22Rv1 (cell line): ENCODE data around the gene CGAS.
"Not testable (repeated sequence)": the region's sequence is repeated elsewhere in the genome, so short reads cannot be mapped to it uniquely, and the experiment has no call there.

Source experiments
- H3K27ac ChIP-seq: fragments of 450-650 bp; 2 replicates; pipeline ENCODE4 v1.5.1; 2017
- ZFX ChIP-seq: fragments of 450-650 bp; IDR thresholded peaks from 2 replicates; pipeline ENCODE4 v1.6.1; 2017; ENCODE audit warnings: antibody characterized with exemption, borderline replicate concordance
- TF ChIP-seq, protein P1 (sequence below): fragments of 450-650 bp; IDR thresholded peaks from 2 replicates; pipeline ENCODE4 v1.5.1; 2017; ENCODE audit warnings: mild to moderate bottlenecking

Gene CGAS

DNA sequence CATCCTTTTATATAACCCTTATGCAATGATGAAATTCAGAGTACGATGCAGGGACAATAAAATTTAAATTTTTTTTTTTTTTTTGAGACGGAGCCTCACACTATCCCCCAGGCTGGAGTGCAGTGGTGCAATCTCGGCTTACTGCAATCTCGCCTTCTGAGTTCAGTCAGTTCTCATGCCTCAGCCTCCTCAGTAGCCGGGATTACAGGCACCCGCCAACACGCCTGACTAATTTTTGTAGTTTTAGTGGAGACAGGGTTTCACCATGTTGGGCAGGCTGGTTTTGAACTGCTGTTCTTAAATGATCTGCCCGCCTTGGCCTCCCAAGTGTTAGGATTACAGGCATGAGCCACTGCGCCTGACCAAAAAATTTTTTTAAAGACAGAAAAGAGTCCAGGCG is 24.6 kb upstream of the CGAS start:
- TF ChIP-seq, protein P1, sequence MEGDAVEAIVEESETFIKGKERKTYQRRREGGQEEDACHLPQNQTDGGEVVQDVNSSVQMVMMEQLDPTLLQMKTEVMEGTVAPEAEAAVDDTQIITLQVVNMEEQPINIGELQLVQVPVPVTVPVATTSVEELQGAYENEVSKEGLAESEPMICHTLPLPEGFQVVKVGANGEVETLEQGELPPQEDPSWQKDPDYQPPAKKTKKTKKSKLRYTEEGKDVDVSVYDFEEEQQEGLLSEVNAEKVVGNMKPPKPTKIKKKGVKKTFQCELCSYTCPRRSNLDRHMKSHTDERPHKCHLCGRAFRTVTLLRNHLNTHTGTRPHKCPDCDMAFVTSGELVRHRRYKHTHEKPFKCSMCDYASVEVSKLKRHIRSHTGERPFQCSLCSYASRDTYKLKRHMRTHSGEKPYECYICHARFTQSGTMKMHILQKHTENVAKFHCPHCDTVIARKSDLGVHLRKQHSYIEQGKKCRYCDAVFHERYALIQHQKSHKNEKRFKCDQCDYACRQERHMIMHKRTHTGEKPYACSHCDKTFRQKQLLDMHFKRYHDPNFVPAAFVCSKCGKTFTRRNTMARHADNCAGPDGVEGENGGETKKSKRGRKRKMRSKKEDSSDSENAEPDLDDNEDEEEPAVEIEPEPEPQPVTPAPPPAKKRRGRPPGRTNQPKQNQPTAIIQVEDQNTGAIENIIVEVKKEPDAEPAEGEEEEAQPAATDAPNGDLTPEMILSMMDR = no peak
- TF ChIP-seq ZFX = no peak

DNA sequence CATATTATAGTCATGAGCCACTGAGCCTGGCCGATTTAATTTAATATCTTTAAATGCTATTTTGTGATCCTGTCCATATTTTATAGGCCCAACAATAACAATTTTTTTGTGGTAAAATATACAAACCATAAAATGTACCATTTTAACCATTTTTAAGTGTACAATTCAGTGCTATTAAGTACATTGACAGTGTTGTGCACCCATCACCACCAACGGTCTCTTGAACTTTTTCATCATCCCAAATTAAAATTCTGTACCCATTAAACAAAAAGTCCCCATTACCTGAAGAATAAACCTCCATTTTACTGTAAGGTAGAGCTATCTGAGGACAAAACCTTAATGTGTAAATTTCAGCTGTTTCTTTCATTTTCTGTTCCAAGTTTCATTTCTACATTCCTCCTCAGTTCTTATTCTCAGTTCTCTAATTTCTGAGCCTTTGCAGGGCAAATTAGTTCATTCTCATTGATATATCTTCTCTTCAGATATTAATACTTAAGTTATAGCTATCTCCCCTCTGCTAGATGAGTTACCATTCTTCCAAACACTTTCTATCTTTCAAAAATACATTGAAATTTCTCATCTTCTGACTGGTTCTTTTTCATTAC is 19.7 kb upstream of the CGAS start:
- H3K27ac ChIP-seq = no peak overlapping the region
- TF ChIP-seq, protein P1 = no peak
- no peak for TF ChIP-seq ZFX

More for the DNA sequence above, 24.6 kb upstream of the CGAS start:
- H3K27ac ChIP-seq = no peak overlapping the region

GRCh38 chr6:73461537-73462350 is 9.6 kb upstream of the CGAS start, which contains the start of gene MTO1:
Gene MTO1 (plus strand): TSS chr6:73461737. CDS start chr6:73461855, 118 bp downstream.
- H3K27ac ChIP-seq = peak within 1 kb of the TSS; percentile 96

DNA sequence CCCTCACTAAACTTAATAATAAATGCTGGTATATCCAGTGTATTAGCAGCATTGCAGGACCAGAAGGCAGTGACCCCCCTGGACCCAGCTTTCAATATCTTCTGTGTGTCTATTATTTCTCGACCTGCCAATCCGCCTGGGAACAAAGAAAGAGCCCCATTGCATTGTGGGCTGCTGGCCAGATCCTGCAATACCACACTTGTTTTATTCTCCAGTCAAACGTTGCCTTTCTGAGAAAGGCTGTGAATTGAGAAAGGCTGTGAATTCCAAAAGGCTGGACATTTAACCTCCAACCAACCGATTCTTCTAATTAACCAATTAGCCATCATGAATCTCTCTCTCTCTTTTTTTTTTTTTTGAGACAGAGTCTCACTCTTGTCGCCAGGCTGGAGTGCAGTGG is 8.0 kb upstream of the CGAS start:
- H3K27ac ChIP-seq = no peak overlapping the region

More at GRCh38 chr6:73461537-73462350, 9.6 kb upstream of the CGAS start, which contains the start of gene MTO1:
- TF ChIP-seq, protein P1 = no peak
- TF ChIP-seq ZFX = no peak

DNA sequence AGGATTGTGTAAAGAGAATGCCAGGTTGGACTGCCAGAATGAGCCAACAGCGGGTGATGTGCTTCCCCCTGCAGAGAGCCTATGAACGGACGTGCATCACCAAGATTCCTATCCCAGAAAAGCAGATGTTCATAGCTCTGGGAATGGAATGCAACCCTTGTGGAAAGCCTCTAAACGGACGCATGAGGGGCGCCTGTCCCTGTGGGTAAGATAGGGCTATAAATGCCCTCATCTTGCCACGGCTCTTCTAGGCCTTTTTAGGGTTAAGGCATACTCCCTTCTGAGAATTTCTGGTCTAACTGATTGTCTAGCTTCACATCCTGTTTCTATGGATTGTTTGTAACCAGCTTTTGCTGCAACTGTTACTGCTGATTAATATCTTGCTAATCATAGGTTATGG is 7.4 kb upstream of the CGAS start:
- not testable (repeated sequence) for H3K27ac ChIP-seq

More for the DNA sequence above, 8.0 kb upstream of the CGAS start:
- TF ChIP-seq, protein P1 = no peak
- TF ChIP-seq ZFX = no peak

- TF ChIP-seq, protein P1 = no peak
- TF ChIP-seq ZFX = no peak
- no peak overlapping the region for H3K27ac ChIP-seq
Observed at GRCh38 chr6:73455865-73456629, 4.0 kb upstream of the CGAS start.

GRCh38 chr6:73451223-73452106 is 632 bp downstream of the CGAS start:
- no peak for TF ChIP-seq ZFX
- TF ChIP-seq, protein P1 = no peak
- H3K27ac ChIP-seq = no peak overlapping the region
